A673 (cell line): ENCODE results near the gene NFYA. TPM values are rescaled to one million over a fixed set of nuclear protein-coding genes. Genes with fewer than 3 reads are reported as not detected.

ENCODE experiments used
- BruUV-seq: library from RNA; stranded (reverse); fragments of 400-500 nt; replicated peaks from 2 replicates; lab custom pipeline; 2021; lab: Mats Ljungman, UMichigan
- CTCF ChIA-PET: fragments of 300-600 bp; sonication (Branson Sonifier 250); formaldehyde crosslinking; loops from one replicate; lab custom pipeline; 2022; ENCODE audit warnings: antibody characterized with exemption; lab: Charles Lee
- POLR2A ChIA-PET: fragments of 300-600 bp; sonication (Branson Sonifier 250); formaldehyde crosslinking; loops from one replicate; lab custom pipeline; 2022; ENCODE audit warnings: antibody characterized with exemption; ENCODE audit not compliant: low non-redundant PET; lab: Charles Lee
- DNase-seq: peaks from one replicate; pipeline ENCODE4 v3.0.0-alpha.2; 2015; ENCODE audit warnings: low spot score
- H3K27ac ChIP-seq: fragments of 200-600 bp; sonication (generic); 2 replicates; pipeline ENCODE4 v1.5.1; 2016; ENCODE audit warnings: mixed run types, low read depth, mild to moderate bottlenecking, mixed read lengths, antibody characterized with exemption, low read length; ENCODE audit not compliant: poor library complexity, severe bottlenecking
- H3K27me3 ChIP-seq: fragments of 200-600 bp; sonication (generic); replicated peaks from 2 replicates; pipeline ENCODE4 v1.6.1; 2017; ENCODE audit warnings: mixed run types, low read depth, mild to moderate bottlenecking, mixed read lengths, antibody characterized with exemption, low read length; ENCODE audit not compliant: insufficient read depth, poor library complexity
- H3K36me3 ChIP-seq: fragments of 200-600 bp; sonication (generic); 2 replicates; pipeline ENCODE4 v1.6.1; 2016; ENCODE audit warnings: mixed run types, mild to moderate bottlenecking, mixed read lengths, antibody characterized with exemption, low read length; ENCODE audit not compliant: insufficient read depth, poor library complexity, severe bottlenecking
- H3K4me1 ChIP-seq: fragments of 200-600 bp; sonication (generic); 2 replicates; pipeline ENCODE4 v1.6.1; 2017; ENCODE audit warnings: mixed run types, mild to moderate bottlenecking, mixed read lengths, antibody characterized with exemption, low read length; ENCODE audit not compliant: insufficient read depth, poor library complexity, severe bottlenecking
- H3K4me3 ChIP-seq: fragments of 200-600 bp; sonication (generic); 2 replicates; pipeline ENCODE4 v1.5.1; 2016; ENCODE audit warnings: low read depth, mixed run types, mild to moderate bottlenecking, mixed read lengths, low read length; ENCODE audit not compliant: poor library complexity, severe bottlenecking
- H3K9me3 ChIP-seq: fragments of 200-600 bp; sonication (generic); 2 replicates; pipeline ENCODE4 v1.6.1; 2016; ENCODE audit warnings: mixed run types, low read depth, mild to moderate bottlenecking, mixed read lengths, antibody characterized with exemption, low read length; ENCODE audit not compliant: poor library complexity, severe bottlenecking
- CTCF ChIP-seq: fragments of 300-800, 200-600 bp; sonication (generic); conservative IDR thresholded peaks from 2 replicates; pipeline ENCODE4 v1.5.1; 2017; ENCODE audit warnings: low read depth, mild to moderate bottlenecking, antibody characterized with exemption, low read length, moderate library complexity, mixed read lengths
- EZH2 ChIP-seq: fragments of 200-600 bp; sonication (generic); IDR thresholded peaks from 2 replicates; pipeline ENCODE4 v1.6.1; 2017; ENCODE audit warnings: borderline replicate concordance, low read depth, mild to moderate bottlenecking, mixed read lengths, antibody characterized with exemption, low read length; ENCODE audit not compliant: poor library complexity, severe bottlenecking
- intact Hi-C: fragments of 100-400 bp; cut with micrococcal nuclease; formaldehyde crosslinking; loops from one replicate; pipeline ENCODE4 v1.10.0; 2022; ENCODE audit not compliant: unreplicated experiment
- total RNA-seq: library from RNA; stranded (reverse); gene quantifications from 2 replicates; pipeline ENCODE4 v1.2.3, GENCODE V29; 2021

The NFYA gene
- total RNA-seq, 1 experiment from 2014 or later = 45.4 TPM

GRCh38 chr6:41054511-41054910, 18.3 kb upstream of the NFYA start:
- TF ChIP-seq CTCF (no peak), EZH2 (no peak)
- no peaks in the 10 kb centered on the region for H3K9me3 ChIP-seq
- ChIA-PET POLR2A (no interaction called here), CTCF (no interaction called here)
- no peaks in the 10 kb centered on the region for H3K27me3 ChIP-seq
- BruUV-seq = no TSS peak
- H3K4me1 ChIP-seq = peaks cover 4% of the 10 kb centered on the region
- H3K4me3 ChIP-seq = no peak overlapping the region
- intact Hi-C loops = no loop called here
- H3K27ac ChIP-seq = no peak overlapping the region
- H3K36me3 ChIP-seq = no peaks in the 10 kb centered on the region
- DNase-seq = no peak

- H3K27me3 ChIP-seq = no peaks in the 10 kb centered on the region
- DNase-seq = no peak
- no peak overlapping the region for H3K27ac ChIP-seq
- ChIA-PET POLR2A (no interaction called here), CTCF (no interaction called here)
- H3K4me1 ChIP-seq = peaks cover 4% of the 10 kb centered on the region
- TF ChIP-seq CTCF (no peak), EZH2 (no peak)
- no peaks in the 10 kb centered on the region for H3K36me3 ChIP-seq
- no peak overlapping the region for H3K4me3 ChIP-seq
- intact Hi-C loops = no loop called here
- no TSS peak for BruUV-seq
- no peaks in the 10 kb centered on the region for H3K9me3 ChIP-seq
Measured at GRCh38 chr6:41055149-41055548, 17.6 kb upstream of the NFYA start.

GRCh38 chr6:41056768-41057490, 15.8 kb upstream of the NFYA start:
- H3K27ac ChIP-seq = no peak overlapping the region
- BruUV-seq = no TSS peak
- no peak for DNase-seq
- peaks cover 3% of the 10 kb centered on the region for H3K4me1 ChIP-seq
- ChIA-PET POLR2A (interaction anchor here (0.6 kb wide), 1 partner anchor 18 kb away, joined by 5 read pairs; no protein-coding TSS in a partner anchor), CTCF (no interaction called here)
- intact Hi-C loops = no loop called here
- H3K36me3 ChIP-seq = no peaks in the 10 kb centered on the region
- H3K9me3 ChIP-seq = no peaks in the 10 kb centered on the region
- no peak overlapping the region for H3K4me3 ChIP-seq
- no peaks in the 10 kb centered on the region for H3K27me3 ChIP-seq
- TF ChIP-seq CTCF (no peak), EZH2 (no peak)
